ENCODE results near the gene CYB561A3. TPM values are rescaled to one million over a fixed set of nuclear protein-coding genes. Genes with fewer than 3 reads are reported as not detected.

Gene CYB561A3
- total and polyA plus RNA-seq, 2 experiments from 2014 or later: 9.8 to 30.8 TPM

- Histone ChIP-seq H3K27ac (ENCODE audit: low read depth) (no peak overlapping the region), H4K20me1 (replicated peaks; ENCODE audit: insufficient read depth) (0 out of 2 replicates have a peak, but pooled peaks cover 4% of the 10 kb centered on the region), H3K4me1 (ENCODE audit: insufficient read depth) (peaks cover 7% of the 10 kb centered on the region), H3K4me2 (no peak overlapping the region), H3K4me3 (no peak overlapping the region), H2AFZ (no peak overlapping the region), H3K27me3 (ENCODE audit: insufficient read depth) (no peaks in the 10 kb centered on the region), H3K79me2 (replicated peaks; ENCODE audit: insufficient read depth) (peaks cover 22% of the 10 kb centered on the region), H3K9me2 (ENCODE audit: insufficient read depth) (no peaks in the 10 kb centered on the region), H3F3A (replicated peaks; ENCODE audit: low read depth) (peaks cover 3% of the 10 kb centered on the region; the same call in 1 of the 2 replicates), H3K36me3 (ENCODE audit: insufficient read depth) (no peaks in the 10 kb centered on the region)
- peaks cover 12% of the 10 kb centered on the region for H3K36me3 Mint-ChIP-seq (ENCODE audit: low read depth)
- H3K4me3 Mint-ChIP-seq: no peak overlapping the region
- ATAC-seq (no peak), DNase-seq (ENCODE audit: low spot score) (no peak)
- H3K4me1 Mint-ChIP-seq: peaks cover 9% of the 10 kb centered on the region
- no peak overlapping the region for H3K27ac Mint-ChIP-seq
- TF ChIP-seq POLR2AphosphoS5 (IDR thresholded peaks at IDR 0.05; ENCODE audit: low read depth) (no peak), EZH2phosphoT487 (IDR thresholded peaks at IDR 0.05; ENCODE audit: unreplicated experiment) (no peak), NANOG (IDR thresholded peaks at IDR 0.05; ENCODE audit: borderline replicate concordance) (no peak), CTCF (conservative IDR thresholded peaks at IDR 0.05; ENCODE audit: low read depth in 2 of 2) (no peak)
- H3K9me3 Mint-ChIP-seq: no peaks in the 10 kb centered on the region
- peaks cover 6% of the 10 kb centered on the region for H3K27me3 Mint-ChIP-seq (ENCODE audit: insufficient read depth, low read depth, poor library complexity)
Measured at GRCh38 chr11:61357894-61358239, 3.8 kb downstream of the CYB561A3 start.

- Histone ChIP-seq H4K20me1 (replicated peaks; ENCODE audit: insufficient read depth) (0 out of 2 replicates have a peak, but pooled peaks cover 4% of the 10 kb centered on the region), H3K4me2 (no peak overlapping the region), H2AFZ (no peak overlapping the region), H3K27me3 (ENCODE audit: insufficient read depth) (no peaks in the 10 kb centered on the region), H3K9me2 (ENCODE audit: insufficient read depth) (no peaks in the 10 kb centered on the region), H3K4me3 (no peak overlapping the region), H3F3A (replicated peaks; ENCODE audit: low read depth) (peaks cover 3% of the 10 kb centered on the region; the same call in 1 of the 2 replicates), H3K79me2 (replicated peaks; ENCODE audit: insufficient read depth) (peaks cover 17% of the 10 kb centered on the region), H3K27ac (ENCODE audit: low read depth) (no peak overlapping the region), H3K4me1 (ENCODE audit: insufficient read depth) (peaks cover 7% of the 10 kb centered on the region), H3K36me3 (ENCODE audit: insufficient read depth) (no peaks in the 10 kb centered on the region)
- Mint-ChIP-seq H3K4me1 (peaks cover 9% of the 10 kb centered on the region), H3K36me3 (ENCODE audit: low read depth) (peaks cover 11% of the 10 kb centered on the region), H3K4me3 (no peak overlapping the region), H3K9me3 (no peaks in the 10 kb centered on the region), H3K27ac (no peak overlapping the region), H3K27me3 (ENCODE audit: insufficient read depth, low read depth, poor library complexity) (peaks cover 2% of the 10 kb centered on the region)
- no peak for DNase-seq (ENCODE audit: low spot score)
- TF ChIP-seq ETS1 (IDR thresholded peaks at IDR 0.05): no peak
- no peak for TF ChIP-seq CTCF (conservative IDR thresholded peaks at IDR 0.05; ENCODE audit: low read depth in 2 of 2)
- no peak for TF ChIP-seq ZNF331 (CRISPR knock-in tag; IDR thresholded peaks at IDR 0.05; ENCODE audit: low read depth)
- TF ChIP-seq EZH2 (IDR thresholded peaks at IDR 0.05; ENCODE audit: low read depth, unreplicated experiment): no peak
- TF ChIP-seq EZH2phosphoT487 (IDR thresholded peaks at IDR 0.05; ENCODE audit: unreplicated experiment): no peak
- no peak for TF ChIP-seq REST (IDR thresholded peaks at IDR 0.05; ENCODE audit: unreplicated experiment)
- no peak for ATAC-seq
Measured at GRCh38 chr11:61357233-61357893, 4.3 kb downstream of the CYB561A3 start.

Measured in GM23338 (cell line).